SU-DHL-6 (cell line): ENCODE data around the gene ABCC10.

Experiments used
- H2AFZ ChIP-seq: fragments of 200-600 bp; sonication (generic); 2 replicates; pipeline ENCODE4 v1.6.1; 2014; ENCODE audit warnings: low read depth, mild to moderate bottlenecking, moderate library complexity, mixed read lengths, antibody characterized with exemption, low read length; ENCODE audit not compliant: severe bottlenecking
- H3F3A ChIP-seq: fragments of 200-600 bp; shearing (Covaris generic); 2 replicates; pipeline ENCODE4 v1.6.0; 2016; ENCODE audit warnings: antibody characterized with exemption, mild to moderate bottlenecking; ENCODE audit not compliant: insufficient read depth
- H3K27ac ChIP-seq: fragments of 200-600 bp; sonication (generic); 2 replicates; pipeline ENCODE4 v1.5.1; 2016; ENCODE audit warnings: low read depth, mild to moderate bottlenecking, low read length, moderate library complexity, mixed read lengths
- H3K27me3 ChIP-seq: fragments of 200-600 bp; sonication (generic), shearing (Covaris generic); 2 replicates; pipeline ENCODE4 v1.6.0; 2014; ENCODE audit warnings: mild to moderate bottlenecking, low read length
- H3K36me3 ChIP-seq: fragments of 200-600 bp; sonication (generic); 2 replicates; pipeline ENCODE4 v1.6.1; 2014; ENCODE audit warnings: mild to moderate bottlenecking, low read length, mixed read lengths
- H3K4me2 ChIP-seq: fragments of 300-600, 200-600 bp; shearing (Covaris generic), sonication (generic); 2 replicates; pipeline ENCODE4 v1.6.0; 2014; ENCODE audit warnings: low read length, low read depth, mild to moderate bottlenecking; ENCODE audit not compliant: poor library complexity, severe bottlenecking
- H3K4me3 ChIP-seq: fragments of 200-600 bp; sonication (generic); 2 replicates; pipeline ENCODE4 v1.5.1; 2014; ENCODE audit warnings: antibody characterized with exemption, low read length, mild to moderate bottlenecking, mixed read lengths; ENCODE audit not compliant: insufficient read depth, poor library complexity, severe bottlenecking
- H3K79me2 ChIP-seq: fragments of 200-600 bp; sonication (generic); 2 replicates; pipeline ENCODE4 v1.6.1; 2014; ENCODE audit warnings: mild to moderate bottlenecking, low read length, moderate library complexity; ENCODE audit not compliant: insufficient read depth
- H3K9ac ChIP-seq: fragments of 200-600 bp; sonication (generic); 2 replicates; pipeline ENCODE4 v1.7.0; 2014; ENCODE audit warnings: mild to moderate bottlenecking, low read length
- H3K9me2 ChIP-seq: fragments of 200-600 bp; sonication (generic); replicated peaks from 2 replicates; pipeline ENCODE4 v1.6.1; 2014; ENCODE audit warnings: low read length; ENCODE audit not compliant: insufficient read depth
- H3K9me3 ChIP-seq: fragments of 200-600 bp; sonication (generic); 2 replicates; pipeline ENCODE4 v1.6.1; 2014; ENCODE audit warnings: low read length, mixed read lengths; ENCODE audit not compliant: insufficient read depth
- H4K20me1 ChIP-seq: fragments of 200-600 bp; sonication (generic); 2 replicates; pipeline ENCODE4 v1.6.1; 2014; ENCODE audit warnings: low read depth, mild to moderate bottlenecking, antibody characterized with exemption, low read length, moderate library complexity, mixed read lengths
- CTCF ChIP-seq: fragments of 200-600 bp; sonication (generic); IDR thresholded peaks from one replicate; pipeline ENCODE4 v1.5.1; 2017; ENCODE audit warnings: antibody characterized with exemption, mild to moderate bottlenecking, low read length, moderate library complexity; ENCODE audit not compliant: insufficient read depth, poor library complexity, severe bottlenecking
- EZH2phosphoT487 ChIP-seq: fragments of 200-600 bp; sonication (generic), shearing (Covaris generic); conservative IDR thresholded peaks from 2 replicates; pipeline ENCODE4 v1.6.1; 2018; ENCODE audit warnings: mild to moderate bottlenecking, antibody characterized with exemption, low read length, moderate library complexity, mixed read lengths

The ABCC10 gene

GRCh38 chr6:43494766-43495165 lies 67.4 kb downstream of the ABCC10 start:
- no peak for TF ChIP-seq EZH2phosphoT487
- TF ChIP-seq CTCF = no peak
- Histone ChIP-seq H3K36me3 (no peaks in the 10 kb centered on the region), H3K4me3 (no peak overlapping the region), H4K20me1 (no peaks in the 10 kb centered on the region), H3K9me3 (no peaks in the 10 kb centered on the region), H3K9ac (no peak overlapping the region), H3K9me2 (no peaks in the 10 kb centered on the region), H3K27me3 (no peaks in the 10 kb centered on the region), H2AFZ (no peak overlapping the region), H3K4me2 (no peak overlapping the region), H3K79me2 (no peaks in the 10 kb centered on the region), H3K27ac (no peak overlapping the region), H3F3A (no peaks in the 10 kb centered on the region)

DNA sequence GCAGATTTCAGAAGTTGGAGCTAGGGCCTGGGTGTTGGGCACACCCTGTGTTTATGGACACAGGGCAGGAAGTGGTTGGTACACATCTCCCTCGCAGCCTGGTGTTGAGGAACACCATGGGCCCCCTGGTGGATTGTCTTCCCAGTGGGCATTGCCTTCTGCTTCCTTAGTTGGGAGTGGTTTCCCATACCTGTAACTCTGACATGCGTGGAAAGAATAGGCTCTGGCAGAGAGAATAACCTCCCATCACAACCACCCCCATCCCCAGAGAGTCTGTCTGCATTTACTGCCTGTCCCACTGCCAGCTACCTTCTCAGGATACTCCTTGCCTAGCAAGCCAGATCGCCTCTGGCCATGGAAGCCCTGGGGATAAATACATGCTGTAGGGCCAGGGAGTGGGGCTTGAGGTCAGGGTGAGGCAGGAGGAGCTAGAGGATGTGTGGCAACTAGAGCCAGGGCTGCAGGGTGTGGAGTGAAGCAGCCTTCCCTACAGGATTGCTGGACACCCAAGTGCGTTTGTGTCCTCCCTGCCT lies 68.1 kb downstream of the ABCC10 start:
- no peaks in the 10 kb centered on the region for H4K20me1 ChIP-seq
- H3K36me3 ChIP-seq = no peaks in the 10 kb centered on the region
- H2AFZ ChIP-seq = no peak overlapping the region
- no peak overlapping the region for H3K4me2 ChIP-seq
- H3K4me3 ChIP-seq = no peak overlapping the region
- H3K9ac ChIP-seq = no peak overlapping the region
- no peaks in the 10 kb centered on the region for H3K9me3 ChIP-seq
- H3K9me2 ChIP-seq = no peaks in the 10 kb centered on the region
- H3K27me3 ChIP-seq = no peaks in the 10 kb centered on the region
- no peaks in the 10 kb centered on the region for H3F3A ChIP-seq
- no peaks in the 10 kb centered on the region for H3K79me2 ChIP-seq
- H3K27ac ChIP-seq = no peak overlapping the region
- TF ChIP-seq CTCF (no peak), EZH2phosphoT487 (no peak)

DNA sequence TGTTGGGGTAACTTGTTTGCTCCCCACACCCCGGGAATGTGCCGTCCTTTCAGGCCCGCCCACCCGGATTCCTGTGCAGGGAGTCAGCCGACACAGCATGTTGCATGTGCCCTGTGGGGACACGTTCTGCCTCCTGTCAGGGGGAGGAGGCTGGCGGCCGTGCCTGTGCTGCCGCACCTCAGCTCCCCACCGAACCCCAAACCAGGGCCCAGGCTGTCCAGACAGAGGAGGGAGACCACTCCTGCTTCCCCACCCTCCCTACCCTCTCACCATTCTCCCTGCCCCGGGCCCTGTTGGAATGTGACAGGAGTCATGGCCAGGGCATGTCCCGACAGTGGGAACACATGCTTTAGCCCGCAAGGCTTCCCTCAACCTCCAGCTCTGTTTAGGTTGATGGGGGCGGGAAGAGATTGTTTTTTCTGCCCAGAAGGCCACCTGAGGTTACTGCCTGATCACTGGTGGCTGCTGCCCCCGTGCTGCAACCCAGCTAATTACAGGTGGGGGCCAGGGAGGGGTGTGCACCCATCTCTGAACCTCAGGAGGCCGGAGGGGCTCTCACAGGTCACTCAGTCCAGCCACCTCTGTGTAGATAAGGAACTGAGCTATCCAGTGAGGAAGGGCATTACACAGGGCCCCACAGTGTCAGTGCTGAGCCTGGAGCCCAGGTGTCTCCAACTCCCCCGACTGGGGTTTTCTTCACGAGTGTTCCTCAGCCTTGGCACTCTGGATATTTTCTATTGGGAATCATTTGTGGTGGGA lies 69.2 kb downstream of the ABCC10 start:
- H4K20me1 ChIP-seq = no peaks in the 10 kb centered on the region
- H3K27me3 ChIP-seq = no peaks in the 10 kb centered on the region
- H3K79me2 ChIP-seq = no peaks in the 10 kb centered on the region
- TF ChIP-seq CTCF (peak; percentile 41), EZH2phosphoT487 (no peak)
- H3K27ac ChIP-seq = no peak overlapping the region
- H3K36me3 ChIP-seq = no peaks in the 10 kb centered on the region
- H3K4me2 ChIP-seq = no peak overlapping the region
- H3K9me3 ChIP-seq = no peaks in the 10 kb centered on the region
- H2AFZ ChIP-seq = no peak overlapping the region
- H3F3A ChIP-seq = no peaks in the 10 kb centered on the region
- H3K9me2 ChIP-seq = no peaks in the 10 kb centered on the region
- no peak overlapping the region for H3K9ac ChIP-seq
- H3K4me3 ChIP-seq = no peak overlapping the region
